Hepatocyte (in vitro differentiated cells): ENCODE measurements around the gene CBY1.

Experiments used
- EZH2 ChIP-seq: fragments of 200-600 bp; sonication (generic); IDR thresholded peaks from 2 replicates; pipeline ENCODE4 v1.6.1; 2016; ENCODE audit warnings: antibody characterized with exemption, mild to moderate bottlenecking, borderline replicate concordance
- EZH2phosphoT487 ChIP-seq: fragments of 200-600 bp; sonication (generic); IDR thresholded peaks from one replicate; pipeline ENCODE4 v1.6.1; 2018; ENCODE audit warnings: antibody characterized with exemption, mild to moderate bottlenecking, low read depth, moderate library complexity; ENCODE audit not compliant: unreplicated experiment, severe bottlenecking
- TF ChIP-seq, protein P1 (sequence below): fragments of 200-600 bp; sonication (generic); IDR thresholded peaks from 2 replicates; pipeline ENCODE4 v1.5.1; 2016; ENCODE audit warnings: antibody characterized with exemption, mild to moderate bottlenecking; ENCODE audit not compliant: poor library complexity

DNA sequence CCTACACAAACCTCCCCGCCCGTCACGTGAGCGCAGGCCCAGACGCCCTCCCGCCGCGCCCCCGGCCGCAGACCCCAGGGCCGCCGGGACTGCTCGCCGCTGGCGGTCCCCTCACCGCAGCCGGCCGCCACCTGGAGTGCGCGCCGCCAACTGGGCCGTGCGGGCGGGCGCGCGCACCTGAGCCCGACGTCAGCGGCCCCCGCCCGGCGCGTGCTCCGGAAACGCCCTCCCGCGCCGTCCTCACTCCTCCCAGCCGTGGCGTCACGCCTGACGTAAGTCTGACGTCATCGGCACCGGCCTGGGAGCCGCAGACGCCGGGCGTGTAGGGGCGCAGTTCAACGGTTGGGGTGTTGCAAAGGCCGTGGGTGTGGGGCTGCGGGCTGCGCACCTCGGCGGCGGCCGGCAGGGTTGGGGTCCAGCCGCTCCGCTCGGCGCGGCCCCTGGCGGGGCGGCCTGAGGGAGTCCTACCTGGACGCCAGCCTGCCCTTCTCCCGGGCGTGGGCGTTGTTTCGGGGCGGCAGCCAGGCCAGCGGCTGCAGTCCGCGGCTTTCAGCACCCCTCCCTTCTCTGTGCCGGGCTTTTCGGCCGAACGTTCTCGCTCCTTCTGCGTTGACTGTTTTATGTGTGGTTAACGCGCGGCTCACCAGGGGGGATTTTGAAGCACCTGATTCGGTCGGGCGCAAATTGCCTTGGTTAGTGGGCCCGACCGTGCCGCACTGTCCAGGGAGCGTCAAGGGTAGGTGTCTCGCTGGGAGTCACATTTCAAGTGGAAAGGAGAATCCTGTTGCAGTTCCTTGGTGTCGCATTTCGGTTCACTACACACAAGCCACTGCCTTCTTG is 44.6 kb downstream of the CBY1 start, which contains the start of gene JOSD1:
- TF ChIP-seq, protein P1, sequence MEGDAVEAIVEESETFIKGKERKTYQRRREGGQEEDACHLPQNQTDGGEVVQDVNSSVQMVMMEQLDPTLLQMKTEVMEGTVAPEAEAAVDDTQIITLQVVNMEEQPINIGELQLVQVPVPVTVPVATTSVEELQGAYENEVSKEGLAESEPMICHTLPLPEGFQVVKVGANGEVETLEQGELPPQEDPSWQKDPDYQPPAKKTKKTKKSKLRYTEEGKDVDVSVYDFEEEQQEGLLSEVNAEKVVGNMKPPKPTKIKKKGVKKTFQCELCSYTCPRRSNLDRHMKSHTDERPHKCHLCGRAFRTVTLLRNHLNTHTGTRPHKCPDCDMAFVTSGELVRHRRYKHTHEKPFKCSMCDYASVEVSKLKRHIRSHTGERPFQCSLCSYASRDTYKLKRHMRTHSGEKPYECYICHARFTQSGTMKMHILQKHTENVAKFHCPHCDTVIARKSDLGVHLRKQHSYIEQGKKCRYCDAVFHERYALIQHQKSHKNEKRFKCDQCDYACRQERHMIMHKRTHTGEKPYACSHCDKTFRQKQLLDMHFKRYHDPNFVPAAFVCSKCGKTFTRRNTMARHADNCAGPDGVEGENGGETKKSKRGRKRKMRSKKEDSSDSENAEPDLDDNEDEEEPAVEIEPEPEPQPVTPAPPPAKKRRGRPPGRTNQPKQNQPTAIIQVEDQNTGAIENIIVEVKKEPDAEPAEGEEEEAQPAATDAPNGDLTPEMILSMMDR: peak; percentile 2
- TF ChIP-seq EZH2phosphoT487 (no peak), EZH2 (no peak)
